IMR-90 (cell line): ENCODE measurements around the gene COG7. TPM values are rescaled to one million over a fixed set of nuclear protein-coding genes. Genes with fewer than 3 reads are reported as not detected.

Experiments used
- ATAC-seq: fragments of 200-7000 bp; cut with Tn5 transposase; 2 replicates; pipeline ENCODE4 v1.9.1; 2020; ENCODE audit warnings: low read depth, mild to moderate bottlenecking, moderate library complexity
- BruUV-seq: library from RNA; stranded (reverse); fragments of 400-500 nt; replicated peaks from 2 replicates; lab custom pipeline; 2021; lab: Mats Ljungman, UMichigan
- CTCF ChIA-PET: fragments of 300-600 bp; formaldehyde crosslinking; extraction: SDS; loops from one replicate; lab custom pipeline; 2021; ENCODE audit warnings: antibody characterized with exemption; lab: Yijun Ruan, JAX
- POLR2A ChIA-PET: fragments of 300-600 bp; sonication (Branson Sonifier 250); formaldehyde crosslinking; loops from one replicate; lab custom pipeline; 2022; ENCODE audit warnings: antibody characterized with exemption; ENCODE audit not compliant: unreplicated experiment; lab: Charles Lee
- DNase-seq: peaks from one replicate; pipeline ENCODE4 v3.0.0; 2013
- H2AFZ ChIP-seq: replicated peaks from 2 replicates; pipeline ENCODE3; 2013; ENCODE audit warnings: low read length, mild to moderate bottlenecking; ENCODE audit not compliant: poor library complexity
- H2AK5ac ChIP-seq: 2 replicates; pipeline ENCODE4 v1.6.1; 2013; ENCODE audit warnings: low read depth, low read length, inconsistent platforms
- H2AK9ac ChIP-seq: replicated peaks from 2 replicates; pipeline ENCODE3; 2013; ENCODE audit warnings: mild to moderate bottlenecking, low read depth, low read length, moderate library complexity; ENCODE audit not compliant: poor library complexity
- H2BK120ac ChIP-seq: 2 replicates; pipeline ENCODE4 v1.6.1; 2013; ENCODE audit warnings: low read depth, low read length, inconsistent platforms
- H2BK15ac ChIP-seq: 3 replicates; pipeline ENCODE4 v1.6.1; 2013; ENCODE audit warnings: low read depth, low read length, inconsistent platforms
- H2BK20ac ChIP-seq: 2 replicates; pipeline ENCODE4 v1.6.1; 2013; ENCODE audit warnings: low read depth, mild to moderate bottlenecking, inconsistent platforms, low read length, moderate library complexity
- H2BK5ac ChIP-seq: 2 replicates; pipeline ENCODE4 v1.6.1; 2013; ENCODE audit warnings: mild to moderate bottlenecking, low read depth, low read length, inconsistent platforms; ENCODE audit not compliant: poor library complexity, severe bottlenecking
- H3K14ac ChIP-seq: replicated peaks from 2 replicates; pipeline ENCODE4 v1.6.1; 2013; ENCODE audit warnings: low read depth, low read length, inconsistent platforms
- H3K18ac ChIP-seq: 2 replicates; pipeline ENCODE4 v1.6.1; 2013; ENCODE audit warnings: low read depth, low read length, control low read depth
- H3K23ac ChIP-seq: 2 replicates; pipeline ENCODE4 v1.6.1; 2013; ENCODE audit warnings: low read depth, low read length, inconsistent platforms
- H3K27ac ChIP-seq: 2 replicates; pipeline ENCODE4 v1.5.1; 2013; ENCODE audit warnings: mild to moderate bottlenecking, control low read depth, low read length; ENCODE audit not compliant: insufficient read depth
- H3K27me3 ChIP-seq: 2 replicates; pipeline ENCODE4 v1.6.1; 2013; ENCODE audit warnings: low read length; ENCODE audit not compliant: control insufficient read depth, insufficient read depth
- H3K36me3 ChIP-seq: 2 replicates; pipeline ENCODE4 v1.6.1; 2013; ENCODE audit warnings: low read length, mixed read lengths; ENCODE audit not compliant: control insufficient read depth, insufficient read depth
- H3K4ac ChIP-seq: 2 replicates; pipeline ENCODE4 v1.6.1; 2013; ENCODE audit warnings: low read depth, low read length, inconsistent platforms
- H3K4me1 ChIP-seq: 2 replicates; pipeline ENCODE4 v1.6.1; 2013; ENCODE audit warnings: low read length, mixed read lengths; ENCODE audit not compliant: control insufficient read depth, insufficient read depth
- H3K4me2 ChIP-seq: 2 replicates; pipeline ENCODE4 v1.6.1; 2013; ENCODE audit warnings: low read depth, mild to moderate bottlenecking, control low read depth, low read length, moderate library complexity
- H3K4me3 ChIP-seq: 2 replicates; pipeline ENCODE4 v1.5.1; 2013; ENCODE audit warnings: low read depth, mild to moderate bottlenecking, control low read depth, low read length, moderate library complexity; ENCODE audit not compliant: insufficient read depth
- H3K56ac ChIP-seq: 2 replicates; pipeline ENCODE4 v1.6.1; 2013; ENCODE audit warnings: low read length, inconsistent platforms; ENCODE audit not compliant: insufficient read depth; ENCODE audit errors: extremely low read depth
- H3K79me1 ChIP-seq, 2 experiments: 2 replicates each; pipeline ENCODE4 v1.6.1; 2013; ENCODE audit warnings: low read length in 2 of 2, inconsistent platforms in 1 of 2, low read depth in 1 of 2
- H3K9ac ChIP-seq: 2 replicates; pipeline ENCODE4 v1.6.1; 2013; ENCODE audit warnings: low read depth, low read length, control low read depth
- H3K9me1 ChIP-seq: 2 replicates; pipeline ENCODE4 v1.6.1; 2013; ENCODE audit warnings: low read length, inconsistent platforms; ENCODE audit not compliant: insufficient read depth
- H3K9me3 ChIP-seq: 2 replicates; pipeline ENCODE4 v1.6.1; 2013; ENCODE audit warnings: low read length; ENCODE audit not compliant: control insufficient read depth, insufficient read depth
- H4K20me1 ChIP-seq: 2 replicates; pipeline ENCODE4 v1.6.1; 2013; ENCODE audit warnings: low read length, inconsistent platforms; ENCODE audit not compliant: insufficient read depth
- H4K5ac ChIP-seq: 2 replicates; pipeline ENCODE4 v1.6.1; 2013; ENCODE audit warnings: mild to moderate bottlenecking, low read depth, low read length, control low read depth
- H4K8ac ChIP-seq, 2 experiments: 2 replicates each; pipeline ENCODE4 v1.6.1; 2013; ENCODE audit warnings: low read depth in 2 of 2, low read length in 2 of 2, control low read depth in 1 of 2, inconsistent platforms in 1 of 2
- H4K91ac ChIP-seq: 2 replicates; pipeline ENCODE4 v1.6.1; 2013; ENCODE audit warnings: low read depth, low read length, inconsistent platforms; ENCODE audit not compliant: insufficient read depth
- POLR2A ChIP-seq: IDR thresholded peaks from 2 replicates; pipeline ENCODE4 v1.6.1; 2012; ENCODE audit warnings: mild to moderate bottlenecking, low read depth, low read length
- RAD21 ChIP-seq: IDR thresholded peaks from 2 replicates; pipeline ENCODE4 v1.6.1; 2012; ENCODE audit warnings: low read length, improper control_type of control experiment
- RCOR1 ChIP-seq: IDR thresholded peaks from 2 replicates; pipeline ENCODE4 v1.6.1; 2012; ENCODE audit warnings: mild to moderate bottlenecking, low read length, improper control_type of control experiment; ENCODE audit not compliant: insufficient replicate concordance
- USF2 ChIP-seq: fragments of 150-350 bp; IDR thresholded peaks from 2 replicates; pipeline ENCODE4 v1.6.1; 2017; ENCODE audit warnings: mild to moderate bottlenecking, antibody characterized with exemption, low read length, low read depth
- WGBS, 2 experiments: methylation state at CpG; one replicate each; pipeline versions ENCODE4 v1.1.5 to v1.1.7; 2013; ENCODE audit warnings: missing lambda C conversion rate in 2 of 2; ENCODE audit not compliant: insufficient read length in 1 of 2; ENCODE audit errors: extremely low coverage in 2 of 2; 5-methylcytosine and 5-hydroxymethylcytosine counted together
- dilution Hi-C: fragments of 300-500 bp; cut with HindIII; formaldehyde crosslinking; loops from one replicate; pipeline ENCODE4 v1.14.3; 2018; ENCODE audit warnings: low sequenced_read_pairs; ENCODE audit not compliant: unreplicated experiment
- in situ Hi-C: fragments of 300-500 bp; cut with MboI; formaldehyde crosslinking; loops from 3 replicates; pipeline ENCODE4 v1.14.3; 2019; ENCODE audit warnings: low sequenced_read_pairs, inconsistent platforms, mixed read lengths
- intact Hi-C: fragments of 100-400 bp; cut with micrococcal nuclease; formaldehyde crosslinking; loops from 2 replicates; pipeline ENCODE4 v1.10.0; 2022
- polyA plus RNA-seq, 3 experiments: library from polyadenylated mRNA; depleted of rRNA; stranded (reverse); fragments of >200 nt; gene quantifications; 2 replicates each; pipeline ENCODE4 v1.2.3, GENCODE V29; 2012; ENCODE audit warnings: low replicate concordance in 1 of 3
- total RNA-seq: library from RNA; depleted of rRNA; stranded (reverse); fragments of >200 nt; gene quantifications from 2 replicates; pipeline ENCODE4 v1.2.3, GENCODE V29; 2012

Gene COG7
- total and polyA plus RNA-seq, 2 of the 4 experiments (the other 2 are of a cell fraction), result 28.5 to 43.7 TPM

- H2BK15ac ChIP-seq, result no peak overlapping the region
- BruUV-seq, result no TSS peak
- POLR2A ChIA-PET, result no interaction called here
- H3K14ac ChIP-seq, result no peak overlapping the region
- no peak for TF ChIP-seq RAD21
- TF ChIP-seq RCOR1, result no peak
- TF ChIP-seq POLR2A, result no peak
- TF ChIP-seq USF2, result no peak
- no peak overlapping the region for H2AFZ ChIP-seq
- peaks cover 4% of the 10 kb centered on the region for H3K36me3 ChIP-seq
- H3K27me3 ChIP-seq, result no peaks in the 10 kb centered on the region; the same call in 1 of the 2 replicates
- H3K4me3 ChIP-seq, result no peak overlapping the region
- no peak overlapping the region for H3K9ac ChIP-seq
- whole genome bisulfite sequencing, 2 experiments, result no CpG with 5 or more reads among the region's 3 CpGs
- in situ Hi-C loops, result no loop called here
- no peak overlapping the region for H3K27ac ChIP-seq
- no peak overlapping the region for H2AK9ac ChIP-seq
- no peak overlapping the region for H4K8ac ChIP-seq
- ATAC-seq (no peak), DNase-seq (no peak)
- no peak overlapping the region for H3K4ac ChIP-seq
- no peak overlapping the region for H2BK20ac ChIP-seq
- CTCF ChIA-PET, result no interaction called here
- H3K4me2 ChIP-seq, result no peak overlapping the region
- H2AK5ac ChIP-seq, result no peak overlapping the region
- no peaks in the 10 kb centered on the region for H3K4me1 ChIP-seq
- no peak overlapping the region for H3K56ac ChIP-seq
- no peak overlapping the region for H2BK5ac ChIP-seq
- H3K23ac ChIP-seq, result no peak overlapping the region
- no peaks in the 10 kb centered on the region for H3K79me1 ChIP-seq
- no peak overlapping the region for H3K18ac ChIP-seq
- no peak overlapping the region for H2BK120ac ChIP-seq
- intact Hi-C loops, result no loop called here
- no peaks in the 10 kb centered on the region for H3K9me3 ChIP-seq
- H3K9me1 ChIP-seq, result no peaks in the 10 kb centered on the region
- dilution Hi-C loops, result no loop called here
- H4K20me1 ChIP-seq, result no peaks in the 10 kb centered on the region
- H4K91ac ChIP-seq, result no peak overlapping the region
- no peak overlapping the region for H4K5ac ChIP-seq
These were observed 69.1 kb downstream of the COG7 start for GRCh38 chr16:23383881-23384280.
